Smooth muscle cell of the coronary artery (primary cell): ENCODE measurements around the gene DCPS. TPM values are rescaled to one million over a fixed set of nuclear protein-coding genes. Genes with fewer than 3 reads are reported as not detected.

Source experiments
- total RNA-seq: library from RNA; depleted of rRNA; stranded (reverse); fragments of >200 nt; gene quantifications from 2 replicates; pipeline ENCODE4 v1.2.3, GENCODE V29; 2014; ENCODE audit warnings: low replicate concordance

DCPS gene
- 11.3 and 16.3 TPM in 2 replicates for total RNA-seq

DNA sequence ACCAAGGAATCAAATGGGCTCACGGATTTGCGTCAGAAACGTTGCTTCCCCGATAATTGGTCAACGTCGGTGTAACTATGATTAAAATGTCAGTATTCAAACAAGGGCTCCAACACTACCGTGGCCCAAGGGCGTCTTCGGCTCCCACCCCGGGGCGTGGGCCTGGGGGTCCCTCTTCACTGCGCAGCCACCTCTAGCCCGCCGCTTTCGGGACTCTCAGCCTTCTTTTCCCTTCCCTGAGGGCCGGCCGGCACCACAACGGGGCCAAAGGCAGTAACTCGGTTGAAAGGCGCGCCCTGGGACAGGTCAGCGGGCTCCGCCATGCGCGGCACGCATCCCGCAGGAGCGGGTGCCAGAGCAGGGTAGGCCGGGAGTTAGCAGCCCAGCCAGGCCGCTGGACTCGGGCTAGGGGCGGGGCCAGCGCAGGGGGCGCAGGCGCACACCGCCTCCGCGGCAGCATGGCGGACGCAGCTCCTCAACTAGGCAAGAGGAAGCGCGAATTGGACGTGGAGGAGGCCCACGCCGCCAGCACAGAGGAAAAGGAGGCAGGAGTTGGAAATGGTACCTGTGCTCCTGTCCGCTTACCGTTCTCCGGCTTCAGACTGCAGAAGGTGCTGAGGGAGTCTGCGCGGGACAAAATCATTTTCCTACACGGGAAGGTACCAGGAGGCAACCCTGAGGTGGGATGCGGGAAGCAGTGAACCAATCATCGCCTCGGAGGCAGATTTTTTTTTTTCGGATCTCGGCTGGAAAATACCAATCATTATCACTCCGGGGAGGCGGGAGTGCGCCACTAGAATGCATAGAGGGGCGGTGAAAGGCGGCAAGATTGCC lies at the start of gene DCPS:
Gene DCPS, plus strand, starts transcription at position 438 of the 834 bp plus-strand sequence. Its CDS starts 21 bp downstream, at position 459.

GRCh38 chr11:126268708-126269579 lies 34.9 kb upstream of the DCPS start, which contains the start of the genes FOXRED1 and SRPRA:
FOXRED1 (plus strand) TSS chr11:126269154; CDS start chr11:126269207, 53 bp downstream.
SRPRA (minus strand) TSS chr11:126268895; CDS start chr11:126268804, 91 bp downstream.

GRCh38 chr11:126282736-126283591 lies 20.9 kb upstream of the DCPS start, which contains the start of gene TIRAP:
TIRAP (plus strand) TSS chr11:126283093; CDS start chr11:126290895, 7,802 bp downstream.

GRCh38 chr11:126355324-126355925 lies 51.6 kb downstream of the DCPS start, which contains the start of gene ST3GAL4:
ST3GAL4 (plus strand) TSS chr11:126355686; CDS start chr11:126406156, 50,470 bp downstream.

Other genes starting within 250 kb of the DCPS start
- 3.0 and 104 TPM in 2 replicates for gene CDON, start 241.2 kb upstream of the DCPS start, total RNA-seq
- 27.4 and 53.0 TPM in 2 replicates for gene RPUSD4, start 92.4 kb upstream of the DCPS start, total RNA-seq
- gene FAM118B, start 92.3 kb upstream of the DCPS start, total RNA-seq = 10.2 and 15.2 TPM in 2 replicates
- gene SRPRA, start 35.2 kb upstream of the DCPS start, total RNA-seq = 48.0 and 57.5 TPM in 2 replicates
- gene FOXRED1, start 34.9 kb upstream of the DCPS start, total RNA-seq = 10.4 and 12.8 TPM in 2 replicates
- gene TIRAP, start 21.0 kb upstream of the DCPS start, total RNA-seq = 1.3 and 1.7 TPM in 2 replicates
- gene ST3GAL4, start 51.6 kb downstream of the DCPS start, total RNA-seq = 16.8 and 42.0 TPM in 2 replicates